HepG2 (cell line): Measurements from ENCODE around the gene XXYLT1.

Experiments
- CBX5 ChIP-seq: sonication (generic); formaldehyde crosslinking; IDR thresholded peaks from 2 replicates; pipeline ENCODE4 v1.4.0; 2020; ENCODE audit warnings: missing genetic modification reagents, borderline replicate concordance
- GABPA ChIP-seq, 2 experiments: IDR thresholded peaks; 2 replicates each; pipeline ENCODE4 v1.6.1; 2011 to 2016; ENCODE audit warnings: low read depth in 2 of 2, low read length in 1 of 2, missing biosample characterization in 1 of 2, missing genetic modification characterization in 1 of 2
- KDM4B ChIP-seq: sonication (generic); formaldehyde crosslinking; IDR thresholded peaks from 2 replicates; pipeline ENCODE4 v1.4.0; 2020; ENCODE audit warnings: missing genetic modification reagents
- TF ChIP-seq, protein P1 (sequence below): sonication (generic); formaldehyde crosslinking; IDR thresholded peaks from 2 replicates; pipeline ENCODE4 v1.4.0; 2020; ENCODE audit warnings: missing genetic modification reagents

- TF ChIP-seq, protein P1, sequence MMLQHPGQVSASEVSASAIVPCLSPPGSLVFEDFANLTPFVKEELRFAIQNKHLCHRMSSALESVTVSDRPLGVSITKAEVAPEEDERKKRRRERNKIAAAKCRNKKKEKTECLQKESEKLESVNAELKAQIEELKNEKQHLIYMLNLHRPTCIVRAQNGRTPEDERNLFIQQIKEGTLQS (CRISPR knock-in tag): no peak
- TF ChIP-seq GABPA (IDR thresholded peaks at IDR 0.05; ENCODE audit: low read depth, low read length): no peak
- TF ChIP-seq GABPA (CRISPR knock-in tag; IDR thresholded peaks at IDR 0.05; ENCODE audit: low read depth): no peak
- no peak for TF ChIP-seq KDM4B
- TF ChIP-seq CBX5: no peak
These were observed 187.3 kb downstream of the XXYLT1 start for GRCh38 chr3:195083659-195084058.
